Keratinocyte (primary cell): ENCODE results near the gene ROBO2. TPM values are rescaled to one million over a fixed set of nuclear protein-coding genes. Genes with fewer than 3 reads are reported as not detected.

ENCODE experiments used
- DNase-seq: peaks from one replicate; pipeline ENCODE4 v3.0.0-alpha.2; 2011; ENCODE audit warnings: low read depth, missing footprints, low spot score
- FAIRE-seq: peaks from 2 replicates; lab custom pipeline; 2011; peaks lifted over from hg19 to GRCh38; lab: Jason Lieb, UNC
- H2AFZ ChIP-seq: 2 replicates; pipeline ENCODE4 v1.6.0; 2012; ENCODE audit warnings: low read length, control low read depth, inconsistent platforms; ENCODE audit not compliant: control insufficient read depth
- H3K27ac ChIP-seq: 2 replicates; pipeline ENCODE4 v1.5.1; 2011; ENCODE audit warnings: low read length; ENCODE audit not compliant: control insufficient read depth, insufficient read depth
- H3K27me3 ChIP-seq: 3 replicates; pipeline ENCODE4 v1.6.0; 2011; ENCODE audit warnings: low read length; ENCODE audit not compliant: control insufficient read depth, insufficient read depth; ENCODE audit errors: extremely low read depth
- H3K36me3 ChIP-seq, 2 experiments: 2 replicates in 1 of 2; 3 replicates in 1 of 2; pipeline ENCODE4 v1.5.1; 2011; ENCODE audit warnings: low read length in 2 of 2, mild to moderate bottlenecking in 1 of 2; ENCODE audit not compliant: control insufficient read depth in 2 of 2, insufficient read depth in 2 of 2; ENCODE audit errors: extremely low read depth in 1 of 2
- H3K4me1 ChIP-seq: 3 replicates; pipeline ENCODE4 v1.5.1; 2011; ENCODE audit warnings: low read length; ENCODE audit not compliant: control insufficient read depth, insufficient read depth; ENCODE audit errors: extremely low read depth
- H3K4me2 ChIP-seq: 3 replicates; pipeline ENCODE4 v1.6.0; 2011; ENCODE audit warnings: low read depth, low read length; ENCODE audit not compliant: control insufficient read depth, insufficient read depth; ENCODE audit errors: extremely low read depth
- H3K4me3 ChIP-seq, 3 experiments: fragments of 200-600 bp in 1 of 3; sonication (generic) in 1 of 3; 2 replicates in 2 of 3; 3 replicates in 1 of 3; pipeline ENCODE4 v1.5.1; 2011 to 2016; ENCODE audit warnings: low read length in 3 of 3, mild to moderate bottlenecking in 3 of 3, control low read depth in 2 of 3, inconsistent platforms in 1 of 3, low read depth in 1 of 3, mixed read lengths in 1 of 3, mixed run types in 1 of 3, moderate library complexity in 1 of 3; ENCODE audit not compliant: control insufficient read depth in 2 of 3, insufficient read depth in 2 of 3; ENCODE audit errors: extremely low read depth in 1 of 3
- H3K79me2 ChIP-seq: 2 replicates; pipeline ENCODE4 v1.6.0; 2012; ENCODE audit warnings: low read length; ENCODE audit not compliant: control insufficient read depth, insufficient read depth
- H3K9ac ChIP-seq: 3 replicates; pipeline ENCODE4 v1.6.0; 2011; ENCODE audit warnings: low read length; ENCODE audit not compliant: control insufficient read depth, insufficient read depth; ENCODE audit errors: extremely low read depth
- H3K9me1 ChIP-seq: 3 replicates; pipeline ENCODE4 v1.6.0; 2011; ENCODE audit warnings: low read length; ENCODE audit not compliant: control insufficient read depth, insufficient read depth; ENCODE audit errors: extremely low read depth
- H3K9me3 ChIP-seq: 2 replicates; pipeline ENCODE4 v1.5.1; 2012; ENCODE audit warnings: low read depth, low read length; ENCODE audit not compliant: control insufficient read depth
- H4K20me1 ChIP-seq: 3 replicates; pipeline ENCODE4 v1.6.0; 2011; ENCODE audit warnings: low read length; ENCODE audit not compliant: control insufficient read depth, insufficient read depth; ENCODE audit errors: extremely low read depth
- CTCF ChIP-seq, 3 experiments: IDR thresholded peaks in 1 of 3; conservative IDR thresholded peaks in 1 of 3; optimal IDR thresholded peaks in 1 of 3; 2 replicates in 2 of 3; 3 replicates in 1 of 3; pipeline versions ENCODE3 to v1.5.1; 2011; ENCODE audit warnings: low read length in 3 of 3, mild to moderate bottlenecking in 3 of 3, moderate library complexity in 2 of 3, control low read depth in 1 of 3, inconsistent platforms in 1 of 3; ENCODE audit not compliant: insufficient read depth in 2 of 3; ENCODE audit errors: extremely low read depth in 1 of 3
- EZH2 ChIP-seq: IDR thresholded peaks from one replicate; pipeline ENCODE4 v1.6.1; 2012; ENCODE audit warnings: inconsistent platforms, mild to moderate bottlenecking, low read length, moderate library complexity
- dilution Hi-C: fragments of 300-500 bp; cut with MboI; formaldehyde crosslinking; loops from one replicate; pipeline ENCODE4 v1.7.0; 2020; ENCODE audit warnings: low sequenced_read_pairs; ENCODE audit not compliant: extremely low pct_ligation_motif_present
- polyA plus RNA-seq, 5 experiments: library from polyadenylated mRNA; depleted of rRNA in 3 of 5; stranded (reverse) in 3 of 5; stranded (forward) in 1 of 5; unstranded in 1 of 5; fragments of >200 nt; gene quantifications; 1 replicate in 1 of 5; 2 replicates in 3 of 5; 3 replicates in 1 of 5; pipeline versions ENCODE4 v1.2.1 to v1.2.3, GENCODE V29; 2011 to 2012; ENCODE audit warnings: missing spikeins in 2 of 5, low read depth in 1 of 5, low replicate concordance in 1 of 5

Gene ROBO2
- polyA plus RNA-seq, 1 donor (not counting 4 experiments of a cell fraction or from before 2014, with no cell fraction given): 0.30 TPM

- H3K27me3 ChIP-seq: no peaks in the 10 kb centered on the region
- FAIRE-seq: no peak
- no peak overlapping the region for H3K9ac ChIP-seq
- no peaks in the 10 kb centered on the region for H4K20me1 ChIP-seq
- no peak overlapping the region for H3K4me3 ChIP-seq
- no peak overlapping the region for H3K27ac ChIP-seq
- H3K4me1 ChIP-seq: no peaks in the 10 kb centered on the region
- dilution Hi-C loops: no loop called here
- no peak overlapping the region for H2AFZ ChIP-seq
- TF ChIP-seq EZH2: no peak
- no peak for TF ChIP-seq CTCF (optimal IDR thresholded peaks at IDR 0.05 in 1 of 3, IDR thresholded peaks at IDR 0.05 in 1 of 3, conservative IDR thresholded peaks at IDR 0.05 in 1 of 3; ENCODE audit: extremely low read depth in 1 of 3, insufficient read depth in 2 of 3, low read length in 3 of 3)
- no peaks in the 10 kb centered on the region for H3K36me3 ChIP-seq
- DNase-seq: no peak
- no peaks in the 10 kb centered on the region for H3K9me3 ChIP-seq
- no peaks in the 10 kb centered on the region for H3K79me2 ChIP-seq
- no peak overlapping the region for H3K4me2 ChIP-seq
- no peaks in the 10 kb centered on the region for H3K9me1 ChIP-seq
These were observed 420.4 kb downstream of the ROBO2 start for GRCh38 chr3:77460326-77460725.

GRCh38 chr3:77462951-77463350 lies 423.1 kb downstream of the ROBO2 start:
- Histone ChIP-seq H3K79me2 (no peaks in the 10 kb centered on the region), H3K9me3 (no peaks in the 10 kb centered on the region), H3K9me1 (no peaks in the 10 kb centered on the region), H3K9ac (no peak overlapping the region), H3K4me1 (no peaks in the 10 kb centered on the region), H3K36me3 (no peaks in the 10 kb centered on the region), H3K4me3 (no peak overlapping the region), H3K4me2 (no peak overlapping the region), H4K20me1 (no peaks in the 10 kb centered on the region), H3K27ac (no peak overlapping the region), H3K27me3 (no peaks in the 10 kb centered on the region), H2AFZ (no peak overlapping the region)
- DNase-seq (no peak), FAIRE-seq (no peak)
- TF ChIP-seq CTCF (optimal IDR thresholded peaks at IDR 0.05 in 1 of 3, IDR thresholded peaks at IDR 0.05 in 1 of 3, conservative IDR thresholded peaks at IDR 0.05 in 1 of 3; ENCODE audit: extremely low read depth in 1 of 3, insufficient read depth in 2 of 3, low read length in 3 of 3) (no peak), EZH2 (no peak)
- dilution Hi-C loops: no loop called here
